Mucosa of descending colon (tissue), 3 donors: ENCODE results near the gene CD1E. TPM values are rescaled to one million over a fixed set of nuclear protein-coding genes. Genes with fewer than 3 reads are reported as not detected.

Experiments
- ATAC-seq: fragments of 200-7000 bp; cut with Tn5 transposase; one replicate; pipeline ENCODE4 v1.9.1; 2020; ENCODE audit warnings: mild to moderate bottlenecking, moderate library complexity
- DNase-seq, 3 donors: peaks; one replicate each; pipeline ENCODE4 v3.0.0-alpha.2; 2020
- H3K36me3 ChIP-seq: fragments of 200-600 bp; one replicate; pipeline ENCODE4 v1.8.0; 2021; ENCODE audit warnings: low read depth, mild to moderate bottlenecking
- H3K4me1 ChIP-seq: fragments of 200-600 bp; one replicate; pipeline ENCODE4 v1.8.0; 2021; ENCODE audit warnings: low read depth, mild to moderate bottlenecking
- H3K4me3 ChIP-seq: fragments of 200-600 bp; one replicate; pipeline ENCODE4 v1.8.0; 2021; ENCODE audit warnings: mild to moderate bottlenecking
- H3K9me3 ChIP-seq: fragments of 200-600 bp; one replicate; pipeline ENCODE4 v1.8.0; 2021; ENCODE audit warnings: mild to moderate bottlenecking
- CTCF ChIP-seq: fragments of 200-600 bp; IDR thresholded peaks from one replicate; pipeline ENCODE4 v1.8.0; 2022; ENCODE audit warnings: antibody characterized with exemption, mild to moderate bottlenecking
- intact Hi-C, 2 donors: fragments of 100-400 bp; cut with DNase I in 1 of 2; cut with micrococcal nuclease in 1 of 2; formaldehyde crosslinking; loops; one replicate each; pipeline versions ENCODE4 v1.11.0 to v1.11.1; 2022; cut with DNase I, micrococcal nuclease
- total RNA-seq, 3 donors: library from RNA; stranded (reverse); fragmentation: NEBNext Ultra II Directional in 2 of 3; extraction: Animal tissue kit (Norgen Biotek cat#: 25700) in 2 of 3; gene quantifications; one replicate each; pipeline versions ENCODE4 v1.2.1 to v1.2.4, GENCODE V29; 2021 to 2023
- donor health status: DM: no; HTN: no; CAD: no; lungs with moderate emphysema.
- donor health status: DM: no; HTN: no; CAD: no.
- donor health status: DM: no; HTN: yes; CAD: no.

The CD1E gene
- total RNA-seq, 3 donors from 2014 or later = not detected

- Histone ChIP-seq H3K4me3 (no peak overlapping the region), H3K36me3 (no peaks in the 10 kb centered on the region), H3K9me3 (peaks cover 4% of the 10 kb centered on the region), H3K4me1 (no peaks in the 10 kb centered on the region)
- TF ChIP-seq CTCF = no peak
- intact Hi-C loops = no loop called here
- DNase-seq = no peak
- ATAC-seq = no peak
Observed at GRCh38 chr1:158327481-158327880, 26.2 kb upstream of the CD1E start.

- intact Hi-C loops = no loop called here
- no peak for ATAC-seq
- DNase-seq = no peak
- Histone ChIP-seq H3K9me3 (peaks cover 4% of the 10 kb centered on the region), H3K4me1 (no peaks in the 10 kb centered on the region), H3K36me3 (no peaks in the 10 kb centered on the region), H3K4me3 (no peak overlapping the region)
- no peak for TF ChIP-seq CTCF
Observed at GRCh38 chr1:158328426-158328825, 25.3 kb upstream of the CD1E start.

- H3K4me1 ChIP-seq = no peaks in the 10 kb centered on the region
- no peak for TF ChIP-seq CTCF
- intact Hi-C loops = no loop called here
- DNase-seq (no peak), ATAC-seq (no peak)
- no peaks in the 10 kb centered on the region for H3K36me3 ChIP-seq
- no peak overlapping the region for H3K4me3 ChIP-seq
- peaks cover 4% of the 10 kb centered on the region for H3K9me3 ChIP-seq
Observed at GRCh38 chr1:158329300-158329699, 24.4 kb upstream of the CD1E start.

DNA sequence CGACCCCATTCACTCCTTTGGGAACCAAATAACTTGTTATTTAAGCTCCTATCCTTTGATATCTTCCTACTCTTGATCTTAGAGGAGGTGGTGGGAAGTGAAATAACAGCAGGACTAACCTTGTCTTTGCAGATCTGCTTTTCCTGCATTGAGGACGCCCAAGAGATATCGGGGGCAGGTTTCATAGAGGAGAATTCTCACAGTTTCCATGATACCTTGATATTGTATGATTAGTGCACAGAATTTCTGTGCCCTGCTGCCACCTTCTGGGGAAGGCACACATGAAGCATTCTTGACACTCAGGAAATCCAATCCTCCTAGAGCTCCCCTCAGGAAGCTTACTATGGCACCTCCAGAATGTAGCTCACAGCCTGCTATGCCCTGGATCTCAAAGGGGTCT lies 24.0 kb upstream of the CD1E start:
- intact Hi-C loops = no loop called here

GRCh38 chr1:158330391-158331105 lies 23.1 kb upstream of the CD1E start:
- TF ChIP-seq CTCF = no peak
- no peak for ATAC-seq
- intact Hi-C loops = no loop called here
- no peak overlapping the region for H3K4me3 ChIP-seq
- H3K9me3 ChIP-seq = peaks cover 4% of the 10 kb centered on the region
- H3K36me3 ChIP-seq = no peaks in the 10 kb centered on the region
- no peak for DNase-seq
- no peaks in the 10 kb centered on the region for H3K4me1 ChIP-seq

More for the DNA sequence above, 24.0 kb upstream of the CD1E start:
- ATAC-seq (no peak), DNase-seq (peak in 1 of 3 donors; percentile 4)
- Histone ChIP-seq H3K9me3 (peaks cover 4% of the 10 kb centered on the region), H3K36me3 (no peaks in the 10 kb centered on the region), H3K4me3 (no peak overlapping the region), H3K4me1 (no peaks in the 10 kb centered on the region)
- no peak for TF ChIP-seq CTCF

DNA sequence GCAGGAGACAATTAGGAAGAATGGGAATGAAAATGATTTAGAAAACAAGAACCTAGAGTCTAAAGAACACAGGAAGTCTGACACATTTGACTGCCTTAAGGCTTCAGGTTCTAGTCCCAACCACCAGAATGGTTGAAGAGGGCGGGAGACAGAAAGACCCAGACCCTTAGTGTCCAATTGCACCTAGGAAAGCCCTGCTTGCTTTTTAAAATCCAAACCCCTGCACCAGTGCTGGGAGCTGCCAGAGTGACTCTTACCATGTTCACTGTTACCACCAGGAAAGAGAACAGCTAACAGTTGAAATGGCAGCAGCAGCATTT lies 22.6 kb upstream of the CD1E start:
- DNase-seq = no peak
- TF ChIP-seq CTCF = no peak
- H3K36me3 ChIP-seq = no peaks in the 10 kb centered on the region

More for the DNA sequence above, 22.6 kb upstream of the CD1E start:
- intact Hi-C loops = no loop called here
- H3K4me3 ChIP-seq = no peak overlapping the region
- H3K9me3 ChIP-seq = no peaks in the 10 kb centered on the region
- no peak for ATAC-seq
- no peaks in the 10 kb centered on the region for H3K4me1 ChIP-seq
